T1000 (cell line): ENCODE measurements around the gene REXO2.

Experiments
- DNase-seq: peaks from one replicate; lab custom pipeline; 2025; ENCODE audit warnings: mixed read lengths; lab: John Stamatoyannopoulos, UW

The REXO2 gene

GRCh38 chr11:114439229-114440120 lies at the start of gene REXO2:
Gene REXO2 (plus strand): TSS chr11:114439467. CDS start chr11:114439529, 62 bp downstream.
- DNase-seq: peak; percentile 75

- DNase-seq: no peak
Measured at GRCh38 chr11:114392735-114393667, 46.3 kb upstream of the REXO2 start.

- no peak for DNase-seq
Measured at GRCh38 chr11:114395736-114396135, 43.5 kb upstream of the REXO2 start.

GRCh38 chr11:114396916-114397315 lies 42.4 kb upstream of the REXO2 start:
- no peak for DNase-seq

GRCh38 chr11:114397349-114397982 lies 41.8 kb upstream of the REXO2 start:
- no peak for DNase-seq

GRCh38 chr11:114398303-114398920 lies 40.9 kb upstream of the REXO2 start:
- no peak for DNase-seq

- DNase-seq: no peak
Measured at GRCh38 chr11:114399490-114400215, 39.6 kb upstream of the REXO2 start.

- DNase-seq: peak; percentile 84
Measured at GRCh38 chr11:114400216-114400914, 38.9 kb upstream of the REXO2 start, which contains the start of the genes C11orf71 and RBM7. Gene C11orf71 (minus strand): TSS chr11:114400511. CDS start chr11:114400331, 180 bp downstream. Gene RBM7 (plus strand): TSS chr11:114400666. CDS start chr11:114400672, 6 bp downstream.

- no peak for DNase-seq
Measured at GRCh38 chr11:114400915-114401223, 38.4 kb upstream of the REXO2 start.

- DNase-seq: no peak
Measured at GRCh38 chr11:114401311-114401710, 38.0 kb upstream of the REXO2 start.

GRCh38 chr11:114412946-114413345 lies 26.3 kb upstream of the REXO2 start:
- DNase-seq: no peak

GRCh38 chr11:114413958-114414357 lies 25.3 kb upstream of the REXO2 start:
- DNase-seq: no peak

GRCh38 chr11:114416441-114416961 lies 22.8 kb upstream of the REXO2 start:
- DNase-seq: no peak

GRCh38 chr11:114426280-114426679 lies 13.0 kb upstream of the REXO2 start:
- DNase-seq: no peak

GRCh38 chr11:114430290-114430689 lies 9.0 kb upstream of the REXO2 start:
- DNase-seq: no peak

- no peak for DNase-seq
Measured at GRCh38 chr11:114432893-114433292, 6.4 kb upstream of the REXO2 start.

- DNase-seq: no peak
Measured at GRCh38 chr11:114433376-114433775, 5.9 kb upstream of the REXO2 start.

GRCh38 chr11:114438303-114438702 lies 964 bp upstream of the REXO2 start:
- DNase-seq: no peak

- no peak for DNase-seq
Measured at GRCh38 chr11:114440121-114440860, 1.0 kb downstream of the REXO2 start.
